Right cardiac atrium (tissue), 5 donors: ENCODE measurements around the gene STX16. TPM values are rescaled to one million over a fixed set of nuclear protein-coding genes. Genes with fewer than 3 reads are reported as not detected.
A peak's percentile ranks its signal among the peaks of the same experiment; 100 is the strongest.

ENCODE experiments used
- ATAC-seq, 2 donors: fragments of 200-7000 bp; cut with Tn5 transposase; one replicate each; pipeline versions ENCODE4 v1.8.0 to v1.9.1; 2020; ENCODE audit warnings: moderate library complexity in 2 of 2, mild to moderate bottlenecking in 1 of 2
- DNase-seq, 3 donors: peaks; one replicate each; pipeline ENCODE4 v3.0.0-alpha.2; 2020
- H3K27ac ChIP-seq: one replicate; pipeline ENCODE4 v1.5.1; 2013; ENCODE audit warnings: mild to moderate bottlenecking, low read length, control low read depth, moderate library complexity
- H3K27me3 ChIP-seq: one replicate; pipeline ENCODE4 v1.6.1; 2013; ENCODE audit not compliant: control insufficient read depth, insufficient read depth
- H3K4me1 ChIP-seq: one replicate; pipeline ENCODE4 v1.6.1; 2013; ENCODE audit warnings: low read length; ENCODE audit not compliant: control insufficient read depth, insufficient read depth
- H3K4me3 ChIP-seq: one replicate; pipeline ENCODE4 v1.5.1; 2013; ENCODE audit warnings: low read length, control low read depth
- H3K9me3 ChIP-seq: one replicate; pipeline ENCODE4 v1.6.1; 2013; ENCODE audit warnings: low read length; ENCODE audit not compliant: control insufficient read depth
- WGBS: extraction: QIAGEN DNeasy Blood & Tissue Kit; methylation state at CpG from one replicate; pipeline ENCODE4 v1.1.7; 2013; 5-methylcytosine and 5-hydroxymethylcytosine counted together
- intact Hi-C, 4 donors: fragments of 100-400 bp; cut with DNase I; formaldehyde crosslinking; loops; one replicate each; pipeline versions ENCODE4 v1.11.0 to v1.14.0; 2022 to 2023
- long read RNA-seq, 4 donors: library from polyadenylated mRNA; unstranded; transcript quantifications; one replicate each; pipeline ENCODE4 v2.0.0, GENCODE V29; 2020 to 2021
- polyA plus RNA-seq: library from polyadenylated mRNA; stranded (reverse); fragments of 200-250 nt; gene quantifications from one replicate; pipeline ENCODE4 v1.2.3, GENCODE V29; 2013
- total RNA-seq, 4 donors: library from RNA; stranded (reverse); fragmentation: NEBNext Ultra II Directional; extraction: Animal tissue kit (Norgen Biotek cat#: 25700); gene quantifications; one replicate each; pipeline ENCODE4 v1.2.1, GENCODE V29; 2021
- donor health status: healthy with polysubstance abuse.
- donor health status: DM: no; HTN: yes; CAD: no.
- donor health status: DM: no; HTN: no; CAD: no.
- donor health status: DM: no; HTN: yes; CAD: no; lungs with severe emphysema.
- donor health status: DM: yes; HTN: yes; CAD: no.

STX16 gene, protein sequence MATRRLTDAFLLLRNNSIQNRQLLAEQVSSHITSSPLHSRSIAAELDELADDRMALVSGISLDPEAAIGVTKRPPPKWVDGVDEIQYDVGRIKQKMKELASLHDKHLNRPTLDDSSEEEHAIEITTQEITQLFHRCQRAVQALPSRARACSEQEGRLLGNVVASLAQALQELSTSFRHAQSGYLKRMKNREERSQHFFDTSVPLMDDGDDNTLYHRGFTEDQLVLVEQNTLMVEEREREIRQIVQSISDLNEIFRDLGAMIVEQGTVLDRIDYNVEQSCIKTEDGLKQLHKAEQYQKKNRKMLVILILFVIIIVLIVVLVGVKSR
- total RNA-seq = 10 to 100 TPM; 28.0 to 35.0 (median 33.3) TPM
- polyA plus RNA-seq = 28.8 TPM
- long read RNA-seq, donor 1, full-length matches to known transcripts = 6 of 10 reads
- long read RNA-seq, donor 1, partial matches to known transcripts = 2 of 10 reads
- long read RNA-seq, donor 1, other reads (novel, unspliced or antisense) = 2 of 10 reads
- long read RNA-seq, donor 2, partial matches to known transcripts = 3 of 7 reads
- long read RNA-seq, donor 2, other reads (novel, unspliced or antisense) = 4 of 7 reads
- long read RNA-seq, donor 3, full-length matches to known transcripts = 19 of 20 reads
- long read RNA-seq, donor 3, partial matches to known transcripts = 1 of 20 reads
- long read RNA-seq, donor 3, other reads (novel, unspliced or antisense) = 0 of 20 reads
- long read RNA-seq, donor 4, full-length matches to known transcripts = 4 of 5 reads
- long read RNA-seq, donor 4, partial matches to known transcripts = 1 of 5 reads
- long read RNA-seq, donor 4, other reads (novel, unspliced or antisense) = 0 of 5 reads

DNA sequence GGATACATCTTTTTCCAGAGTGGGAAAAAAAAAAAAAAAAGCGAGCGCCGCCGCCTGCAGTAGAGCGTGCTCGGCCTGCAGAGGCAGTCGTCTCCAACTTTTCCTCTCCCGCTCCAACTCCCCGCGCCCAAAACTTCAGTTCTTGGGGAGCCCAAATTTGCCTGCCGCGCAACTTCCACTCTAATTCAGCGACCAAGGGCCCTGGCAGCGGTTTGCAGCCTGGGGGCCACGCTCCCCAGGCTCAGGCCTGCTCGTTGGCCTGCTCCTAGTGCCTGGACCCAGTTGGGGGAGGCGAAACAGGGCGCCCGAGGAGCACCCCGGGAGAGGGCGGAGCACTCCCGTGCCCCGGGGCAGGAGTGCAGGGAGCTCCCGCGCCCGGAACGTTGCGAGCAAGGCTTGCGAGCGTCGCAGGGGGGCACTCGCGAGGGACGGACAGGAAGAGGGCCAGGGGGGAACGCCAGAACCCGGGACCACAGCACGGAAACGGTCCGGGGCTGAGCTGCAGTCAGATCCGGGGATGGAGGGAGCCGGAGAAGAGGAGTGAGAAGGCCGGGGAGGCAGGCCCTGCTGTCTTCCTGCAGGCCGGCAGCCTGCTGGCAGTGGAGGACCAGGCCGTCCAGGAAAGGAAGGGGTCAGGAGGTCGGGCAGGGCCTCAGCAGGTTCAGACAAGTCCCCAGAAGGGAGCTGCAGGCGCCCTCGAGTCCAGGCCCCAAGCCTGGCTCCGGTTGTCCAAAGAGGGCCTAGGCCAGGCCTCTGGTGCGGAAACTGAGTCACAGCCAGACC is at the start of gene STX16:
TSS of gene STX16 (plus strand) at position 508 of the 783 bp plus-strand sequence. CDS start 724 bp downstream, outside the sequence.
- intact Hi-C loops = loop anchor here in 2 of 4 donors (5.0 to 10.0 kb wide), 2 partner anchors 41 to 416 kb away; partner anchors contain the start of gene NPEPL1 (in 2 of the 2)
- DNase-seq = peak; percentile 90 to 96 (median 96)
- Histone ChIP-seq H3K9me3 (no peaks in the 10 kb centered on the region), H3K27me3 (no peaks in the 10 kb centered on the region), H3K4me1 (peaks cover 3% of the 10 kb centered on the region), H3K27ac (peak within 1 kb of the TSS; percentile 93), H3K4me3 (peak within 1 kb of the TSS; percentile 87)
- under 1% methylated on average over 49 of the region's 49 CpGs for WGBS
- peak; percentile 96 to 97 for ATAC-seq

DNA sequence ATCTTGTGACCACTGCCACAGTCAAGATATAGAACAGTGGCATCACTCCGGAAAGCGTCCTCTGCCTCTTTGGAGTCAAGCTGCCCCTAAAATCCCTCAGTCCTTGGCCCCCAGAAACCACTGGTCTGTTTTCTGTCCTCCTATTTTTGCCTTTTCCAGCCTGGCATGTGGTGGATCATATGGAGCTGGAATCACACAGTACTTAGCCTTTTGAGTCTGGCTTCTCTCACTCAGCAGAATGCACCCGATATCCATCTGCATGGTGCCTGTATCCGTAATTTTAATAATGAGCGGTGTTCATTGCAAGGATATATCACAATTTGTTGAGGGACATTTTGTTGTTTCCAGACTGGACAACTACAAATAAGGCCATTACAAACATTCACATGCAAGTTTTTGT is 49.0 kb upstream of the STX16 start:
- ATAC-seq (no peak), DNase-seq (no peak)
- Histone ChIP-seq H3K9me3 (no peaks in the 10 kb centered on the region), H3K27me3 (no peaks in the 10 kb centered on the region), H3K27ac (no peak overlapping the region), H3K4me3 (no peak overlapping the region), H3K4me1 (no peaks in the 10 kb centered on the region)
- WGBS = 94% methylated on average over 5 of the region's 5 CpGs
- intact Hi-C loops = no loop called here

DNA sequence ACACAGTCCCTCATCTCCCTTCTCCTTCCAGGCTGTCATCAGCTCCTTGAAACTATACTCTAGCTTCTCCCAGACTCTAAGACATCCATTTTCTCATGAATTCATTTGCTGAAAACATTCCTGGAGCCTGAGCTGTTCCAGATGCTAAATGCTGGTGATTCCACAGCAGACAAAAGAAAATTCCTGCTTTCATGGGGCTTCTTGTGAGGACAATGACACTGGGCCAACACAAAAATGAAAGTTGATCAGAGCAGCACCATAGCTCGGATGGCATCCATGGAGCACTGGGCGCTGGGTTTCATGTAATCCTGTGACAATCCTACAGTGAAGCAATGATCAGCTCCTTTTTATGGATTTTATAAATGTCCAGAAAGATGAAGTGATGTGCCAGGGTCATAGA is 47.4 kb upstream of the STX16 start:
- H3K4me3 ChIP-seq = no peak overlapping the region
- no peak for DNase-seq
- no peak for ATAC-seq
- no peaks in the 10 kb centered on the region for H3K27me3 ChIP-seq
- WGBS = 93% methylated on average over 2 of the region's 2 CpGs
- H3K9me3 ChIP-seq = no peaks in the 10 kb centered on the region
- intact Hi-C loops = no loop called here
- no peak overlapping the region for H3K27ac ChIP-seq
- no peaks in the 10 kb centered on the region for H3K4me1 ChIP-seq

DNA sequence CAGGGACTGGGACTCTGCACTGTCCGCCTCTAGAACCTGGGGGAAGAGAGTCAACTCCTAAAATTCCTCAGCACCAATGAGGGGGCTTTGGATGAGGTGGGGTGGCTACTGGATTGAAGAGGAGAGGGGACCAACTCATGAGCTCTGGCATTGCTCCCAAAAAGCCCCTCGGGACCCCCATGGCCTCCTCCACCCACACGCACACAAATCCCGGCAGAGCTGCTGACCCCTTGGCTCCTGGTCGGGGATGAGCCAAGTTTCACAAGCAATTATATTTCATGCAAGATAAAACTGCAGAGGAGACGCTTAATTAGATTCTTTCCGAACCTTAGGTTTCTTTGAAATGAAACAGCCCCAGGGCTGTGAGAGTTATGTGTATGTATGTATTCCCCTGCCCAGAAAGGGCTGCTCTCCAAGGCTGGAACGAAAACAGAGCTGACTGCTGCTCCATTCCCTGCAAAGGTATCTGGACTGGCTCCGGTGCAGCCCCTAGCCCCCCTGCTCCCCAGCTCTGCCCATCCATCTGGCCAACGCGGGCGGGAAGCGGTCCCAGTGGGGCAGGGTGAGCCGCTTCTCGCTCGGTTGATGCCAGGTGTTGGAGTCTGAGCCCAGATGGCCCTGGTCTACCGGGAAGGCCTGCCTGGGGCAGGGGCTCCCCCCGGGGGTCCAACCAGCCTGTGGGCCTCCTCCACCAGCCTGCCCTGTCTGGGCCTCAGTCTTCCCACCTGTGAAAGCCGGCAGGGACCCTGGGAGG is 46.8 kb upstream of the STX16 start:
- no peaks in the 10 kb centered on the region for H3K4me1 ChIP-seq
- H3K4me3 ChIP-seq = no peak overlapping the region
- no peak for ATAC-seq
- no peak overlapping the region for H3K27ac ChIP-seq
- WGBS = 59% methylated on average over 19 of the region's 19 CpGs
- no peak for DNase-seq
- H3K9me3 ChIP-seq = no peaks in the 10 kb centered on the region
- H3K27me3 ChIP-seq = no peaks in the 10 kb centered on the region
- intact Hi-C loops = no loop called here

DNA sequence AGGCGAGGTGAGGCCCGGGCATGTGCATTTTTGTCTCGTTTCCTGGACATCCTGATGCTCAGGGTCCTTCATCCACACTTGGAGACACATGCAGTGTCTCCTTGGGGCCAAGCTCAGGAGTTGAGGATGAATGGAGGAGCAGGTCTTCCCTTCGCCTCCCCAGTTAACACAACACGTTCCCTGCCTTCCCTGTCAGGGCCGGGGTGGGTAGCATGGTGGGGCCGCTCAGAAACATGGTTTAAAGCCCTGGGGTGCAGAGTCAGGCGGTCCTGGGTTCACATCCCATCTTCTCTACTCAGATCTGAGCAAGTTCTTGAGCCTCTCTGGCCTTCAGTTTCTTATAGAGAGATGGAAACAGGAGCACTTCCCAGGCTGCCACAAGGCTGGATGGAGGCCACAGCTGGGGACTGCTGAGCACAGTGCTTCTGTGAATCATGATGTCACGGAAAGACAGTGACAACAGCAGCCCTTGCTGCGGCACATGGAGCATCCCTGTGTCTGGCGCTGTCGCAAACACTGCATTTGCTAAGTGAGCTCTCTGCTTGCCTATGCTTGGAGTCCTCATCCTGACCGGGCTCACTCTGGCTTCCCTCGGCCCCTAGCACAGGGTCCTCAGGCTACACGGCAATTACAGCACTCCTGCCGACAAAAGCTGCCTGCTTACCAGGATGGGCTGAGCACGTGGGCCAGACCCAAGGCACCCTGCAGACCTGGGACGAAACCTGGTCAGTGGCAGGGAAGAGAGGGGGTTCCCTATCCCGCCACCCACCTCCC is 45.6 kb upstream of the STX16 start:
- no peak for ATAC-seq
- WGBS = 87% methylated on average over 19 of the region's 19 CpGs
- H3K4me3 ChIP-seq = no peak overlapping the region
- H3K4me1 ChIP-seq = no peaks in the 10 kb centered on the region
- no peaks in the 10 kb centered on the region for H3K27me3 ChIP-seq
- DNase-seq = no peak
- intact Hi-C loops = no loop called here
- no peak overlapping the region for H3K27ac ChIP-seq
- H3K9me3 ChIP-seq = no peaks in the 10 kb centered on the region

DNA sequence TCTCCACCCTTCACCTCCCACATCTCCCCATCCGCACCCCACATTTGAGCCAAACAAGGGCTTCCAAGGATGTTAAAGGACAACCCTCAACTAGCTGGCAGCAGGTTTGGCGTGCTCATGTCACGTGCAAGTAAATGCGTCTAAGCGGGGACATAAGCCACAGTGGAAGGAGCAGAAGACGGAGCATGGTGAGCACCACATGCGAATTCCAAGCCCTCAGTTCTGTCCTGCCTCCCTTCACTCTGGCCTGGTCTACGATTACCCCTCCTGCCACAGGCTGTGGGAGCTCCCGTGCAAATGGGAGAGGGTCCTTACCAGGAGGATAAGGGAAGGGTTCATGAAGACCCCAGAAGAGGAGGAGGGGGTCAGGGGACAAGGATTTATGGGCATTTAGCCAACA is 44.9 kb upstream of the STX16 start:
- H3K9me3 ChIP-seq = no peaks in the 10 kb centered on the region
- ATAC-seq (no peak), DNase-seq (no peak)
- intact Hi-C loops = no loop called here
- H3K27ac ChIP-seq = no peak overlapping the region
- 94% methylated on average over 9 of the region's 9 CpGs for WGBS
- H3K27me3 ChIP-seq = no peaks in the 10 kb centered on the region
- H3K4me1 ChIP-seq = no peaks in the 10 kb centered on the region
- no peak overlapping the region for H3K4me3 ChIP-seq

DNA sequence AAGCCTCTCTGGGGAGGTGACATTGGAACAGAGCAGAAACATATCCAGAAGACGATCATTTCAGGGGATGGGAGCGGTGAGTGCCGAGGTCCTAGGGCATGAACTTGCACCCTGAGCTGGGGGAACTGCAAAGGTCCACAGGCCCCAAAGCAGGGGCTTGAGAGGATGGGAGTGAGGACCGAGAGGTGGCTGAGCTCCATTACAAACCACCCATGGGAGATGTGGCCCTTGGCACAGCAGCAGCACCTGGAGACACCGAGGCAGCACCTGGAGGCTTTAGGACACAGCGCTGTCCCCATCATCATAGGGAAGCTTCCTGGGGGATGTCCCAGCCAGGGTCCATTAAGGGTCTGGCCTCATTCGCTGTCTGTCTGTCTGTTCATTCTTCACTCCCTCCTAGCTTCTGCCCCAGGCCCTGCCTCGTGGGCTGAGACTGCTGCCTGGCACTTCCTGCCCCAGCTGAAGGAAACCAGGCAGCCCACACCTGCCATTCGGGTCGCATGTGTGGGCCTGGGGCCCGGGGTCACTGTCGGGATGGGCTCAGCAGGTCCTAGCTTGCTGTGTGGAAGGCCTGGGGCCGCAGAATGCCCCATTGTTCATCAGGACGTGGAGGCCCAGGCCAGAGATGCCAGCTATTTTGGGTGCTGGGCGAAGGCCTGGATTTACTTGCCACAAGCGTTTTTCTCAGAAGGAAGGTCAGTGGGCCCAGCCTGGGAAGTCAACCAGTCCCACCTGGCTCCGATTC is 42.8 kb upstream of the STX16 start:
- Histone ChIP-seq H3K4me3 (no peak overlapping the region), H3K27ac (no peak overlapping the region), H3K27me3 (no peaks in the 10 kb centered on the region), H3K4me1 (no peaks in the 10 kb centered on the region), H3K9me3 (no peaks in the 10 kb centered on the region)
- 83% methylated on average over 17 of the region's 17 CpGs for WGBS
- no peak for ATAC-seq
- intact Hi-C loops = no loop called here
- DNase-seq = no peak

DNA sequence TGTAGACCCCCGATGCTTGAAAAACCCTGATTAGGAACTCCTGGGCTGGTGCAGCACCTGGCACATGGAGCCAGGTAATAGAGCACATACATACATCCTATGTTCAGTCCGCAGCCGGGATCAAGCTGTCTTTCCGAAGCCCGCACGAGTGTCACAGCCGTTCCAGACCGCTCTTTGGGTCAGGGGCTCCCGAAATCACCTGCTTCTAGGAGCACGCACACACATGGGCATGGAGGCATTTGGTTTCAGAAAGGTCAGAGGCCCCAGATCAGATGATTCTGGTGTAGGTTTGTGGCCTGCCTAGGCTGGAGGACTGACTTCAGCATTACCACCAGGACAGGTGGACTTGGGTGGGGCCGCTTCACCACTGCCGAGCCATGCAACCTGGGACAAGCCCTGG is 42.1 kb upstream of the STX16 start:
- WGBS = 96% methylated on average over 12 of the region's 12 CpGs
- H3K9me3 ChIP-seq = no peaks in the 10 kb centered on the region
- no peak for DNase-seq
- no peak for ATAC-seq
- H3K4me1 ChIP-seq = no peaks in the 10 kb centered on the region
- H3K27ac ChIP-seq = no peak overlapping the region
- intact Hi-C loops = no loop called here
- no peaks in the 10 kb centered on the region for H3K27me3 ChIP-seq
- no peak overlapping the region for H3K4me3 ChIP-seq

DNA sequence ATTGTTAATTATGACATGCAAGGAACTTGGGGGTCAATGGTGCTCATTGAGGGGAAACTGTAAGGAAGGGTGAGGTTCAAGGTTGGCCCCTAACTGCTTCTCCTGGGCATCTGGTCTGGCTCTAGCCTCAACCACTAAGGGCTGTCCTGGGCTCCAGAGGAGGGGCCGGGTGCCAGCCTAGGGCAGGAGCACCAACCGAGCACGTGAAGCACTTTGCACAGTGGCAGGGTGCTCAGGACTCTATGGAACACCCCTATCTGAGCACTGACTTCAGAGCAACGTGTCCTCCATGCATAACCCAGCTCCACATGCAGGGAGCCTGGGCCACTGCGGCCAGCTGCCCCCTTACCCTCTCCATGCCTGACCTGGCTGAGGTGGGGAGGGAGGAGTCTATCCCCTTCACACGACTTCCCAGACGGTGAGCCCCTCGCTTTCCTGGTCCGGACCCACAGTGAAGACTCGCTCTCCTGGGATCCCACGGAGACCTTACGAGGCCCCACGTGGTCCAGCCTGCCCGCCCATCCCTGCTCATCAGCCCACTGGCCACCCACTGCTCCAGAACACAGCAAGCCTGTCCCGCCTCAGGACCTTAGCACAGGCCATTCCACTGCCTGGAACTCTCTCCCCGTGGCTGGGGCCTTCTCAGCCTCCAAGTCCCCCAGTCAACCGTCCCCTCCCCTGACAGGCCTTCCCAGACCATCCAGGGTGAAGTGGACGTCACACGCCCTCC is 40.8 kb upstream of the STX16 start:
- no peak overlapping the region for H3K27ac ChIP-seq
- intact Hi-C loops = no loop called here
- no peaks in the 10 kb centered on the region for H3K4me1 ChIP-seq
- ATAC-seq (no peak), DNase-seq (no peak)
- H3K9me3 ChIP-seq = no peaks in the 10 kb centered on the region
- no peaks in the 10 kb centered on the region for H3K27me3 ChIP-seq
- no peak overlapping the region for H3K4me3 ChIP-seq
- 89% methylated on average over 19 of the region's 19 CpGs for WGBS
